Kidney tubule cell (primary cell): ENCODE data around the gene CCNL2.
"Not testable (repeated sequence)": the region's sequence is repeated elsewhere in the genome, so short reads cannot be mapped to it uniquely, and the experiment has no call there.

ENCODE experiments used
- DNase-seq: peaks from one replicate; pipeline ENCODE4 v3.0.0-alpha.2; 2018; ENCODE audit warnings: low spot score

Gene CCNL2

GRCh38 chr1:1399872-1400575 lies 889 bp upstream of the CCNL2 start:
- peak; percentile 30 for DNase-seq

- DNase-seq, result no peak
Observed at GRCh38 chr1:1398677-1399186, 403 bp downstream of the CCNL2 start.

GRCh38 chr1:1397839-1398523 lies 1.2 kb downstream of the CCNL2 start:
- peak; percentile 25 for DNase-seq

GRCh38 chr1:1395166-1395565 lies 4.0 kb downstream of the CCNL2 start:
- DNase-seq, result no peak

GRCh38 chr1:1394116-1394515 lies 5.0 kb downstream of the CCNL2 start:
- DNase-seq, result no peak

- no peak for DNase-seq
Observed at GRCh38 chr1:1393428-1393827, 5.7 kb downstream of the CCNL2 start.

- DNase-seq, result no peak
Observed at GRCh38 chr1:1393014-1393413, 6.1 kb downstream of the CCNL2 start.

- DNase-seq, result no peak
Observed at GRCh38 chr1:1391225-1391624, 7.9 kb downstream of the CCNL2 start.

- no peak for DNase-seq
Observed at GRCh38 chr1:1390675-1391074, 8.5 kb downstream of the CCNL2 start.

GRCh38 chr1:1388078-1388472 lies 11.1 kb downstream of the CCNL2 start:
- DNase-seq, result no peak

GRCh38 chr1:1387098-1388077 lies 11.7 kb downstream of the CCNL2 start:
- DNase-seq, result no peak

- DNase-seq, result no peak
Observed at GRCh38 chr1:1385931-1386330, 13.2 kb downstream of the CCNL2 start.

- DNase-seq, result not testable (repeated sequence)
Observed at GRCh38 chr1:1385339-1385738, 13.8 kb downstream of the CCNL2 start.

GRCh38 chr1:1381294-1381693 lies 17.8 kb downstream of the CCNL2 start:
- DNase-seq, result no peak

GRCh38 chr1:1380860-1381259 lies 18.3 kb downstream of the CCNL2 start:
- no peak for DNase-seq

- no peak for DNase-seq
Observed at GRCh38 chr1:1377540-1378205, 21.5 kb downstream of the CCNL2 start.

- no peak for DNase-seq
Observed at GRCh38 chr1:1376551-1377226, 22.4 kb downstream of the CCNL2 start.

- DNase-seq, result peak; percentile 100
Observed at GRCh38 chr1:1374929-1375662, 24.0 kb downstream of the CCNL2 start, which contains the start of gene AURKAIP1. TSS of gene AURKAIP1 (minus strand) at chr1:1375207. CDS start at chr1:1374756, 451 bp downstream.

- no peak for DNase-seq
Observed at GRCh38 chr1:1374589-1374928, 24.6 kb downstream of the CCNL2 start.

- no peak for DNase-seq
Observed at GRCh38 chr1:1373815-1374588, 25.1 kb downstream of the CCNL2 start.
